ENCODE results near the gene DSC1.

DSC1 gene

GRCh38 chr18:31103423-31103822 is 59.2 kb downstream of the DSC1 start:
- DNase-seq (ENCODE audit: low read depth in 2 of 2), result no peak

- no peak for DNase-seq (ENCODE audit: low read depth in 2 of 2)
Measured at GRCh38 chr18:31102941-31103340, 59.7 kb downstream of the DSC1 start.

DNA sequence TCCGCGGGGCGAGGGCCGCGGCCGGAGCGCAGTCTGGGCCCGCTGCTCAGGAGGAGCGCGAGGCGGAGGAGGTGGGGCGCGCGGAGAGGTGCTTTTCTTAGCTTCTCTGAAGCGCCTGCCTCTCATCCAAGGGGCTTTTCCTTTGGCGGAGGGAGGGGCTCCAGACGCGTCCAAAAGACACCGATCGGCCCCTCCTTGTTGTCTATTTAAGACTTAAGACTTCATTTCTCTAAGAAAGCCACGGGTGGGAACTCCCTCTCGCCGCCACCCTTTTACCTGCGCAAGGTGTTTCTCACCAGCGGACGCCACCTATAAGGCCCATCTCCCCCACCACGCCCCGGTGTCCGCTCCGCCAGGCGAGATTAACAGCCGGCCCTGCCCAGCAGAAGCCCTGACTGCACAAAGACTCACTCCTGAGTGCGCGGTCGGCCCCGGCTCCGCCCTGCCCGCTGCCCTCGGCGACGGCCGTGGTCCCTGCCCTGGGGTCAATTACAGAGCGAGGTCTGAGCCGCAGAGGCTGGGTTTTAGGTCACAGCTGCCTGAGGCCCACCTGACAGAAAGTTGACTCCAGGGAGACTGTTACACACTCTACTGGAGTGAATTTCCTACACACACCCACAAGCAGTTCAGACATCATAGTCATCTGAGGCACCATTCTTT is 60.5 kb downstream of the DSC1 start, which contains the start of gene DSC2:
TSS of gene DSC2 (minus strand) at position 397 of the 660 bp plus-strand sequence. CDS start 450 bp downstream, outside the sequence.
- no peak for DNase-seq (ENCODE audit: low read depth in 2 of 2)

DNA sequence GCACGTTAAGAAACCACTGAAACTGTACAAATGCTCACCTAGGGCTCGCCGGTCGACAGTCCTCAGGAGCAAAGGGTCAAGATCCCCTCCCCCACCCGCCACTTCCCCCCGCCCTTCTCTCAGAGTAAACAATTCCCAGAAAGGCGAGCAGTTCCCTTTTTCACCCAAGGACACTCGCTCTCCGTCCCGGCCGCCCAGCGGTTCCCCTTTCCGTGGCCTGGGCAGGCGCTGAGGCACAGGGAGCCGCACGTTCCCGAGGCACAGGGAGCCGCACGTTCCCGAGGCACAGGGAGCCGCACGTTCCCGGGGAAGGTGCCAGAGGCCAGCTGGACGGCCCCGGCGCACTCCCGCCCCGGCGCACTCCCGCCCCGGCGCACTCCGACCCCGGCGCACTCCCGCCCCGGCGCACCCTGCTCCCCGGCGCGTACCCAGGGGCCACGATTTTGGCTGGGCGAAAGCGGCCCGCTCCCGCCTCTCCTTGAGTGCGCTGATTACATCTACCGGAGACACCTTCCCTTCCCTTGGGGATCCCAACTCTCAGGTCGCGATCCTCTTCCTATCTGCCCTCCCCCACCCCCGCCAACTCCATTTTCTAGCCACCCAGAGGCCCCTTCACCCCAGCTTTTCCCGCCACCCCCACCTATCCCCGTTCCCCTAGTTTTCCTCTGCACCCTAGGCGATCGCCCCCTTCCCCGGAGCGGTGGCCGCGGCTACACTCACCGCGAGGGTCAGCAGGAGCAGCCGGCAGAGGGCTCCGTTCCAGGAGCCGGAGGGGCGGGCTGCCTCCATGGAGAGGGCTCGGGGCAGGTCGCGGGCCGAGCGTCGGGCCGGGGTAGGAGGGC is 61.3 kb downstream of the DSC1 start:
- DNase-seq (ENCODE audit: low read depth in 2 of 2), result no peak

DNA sequence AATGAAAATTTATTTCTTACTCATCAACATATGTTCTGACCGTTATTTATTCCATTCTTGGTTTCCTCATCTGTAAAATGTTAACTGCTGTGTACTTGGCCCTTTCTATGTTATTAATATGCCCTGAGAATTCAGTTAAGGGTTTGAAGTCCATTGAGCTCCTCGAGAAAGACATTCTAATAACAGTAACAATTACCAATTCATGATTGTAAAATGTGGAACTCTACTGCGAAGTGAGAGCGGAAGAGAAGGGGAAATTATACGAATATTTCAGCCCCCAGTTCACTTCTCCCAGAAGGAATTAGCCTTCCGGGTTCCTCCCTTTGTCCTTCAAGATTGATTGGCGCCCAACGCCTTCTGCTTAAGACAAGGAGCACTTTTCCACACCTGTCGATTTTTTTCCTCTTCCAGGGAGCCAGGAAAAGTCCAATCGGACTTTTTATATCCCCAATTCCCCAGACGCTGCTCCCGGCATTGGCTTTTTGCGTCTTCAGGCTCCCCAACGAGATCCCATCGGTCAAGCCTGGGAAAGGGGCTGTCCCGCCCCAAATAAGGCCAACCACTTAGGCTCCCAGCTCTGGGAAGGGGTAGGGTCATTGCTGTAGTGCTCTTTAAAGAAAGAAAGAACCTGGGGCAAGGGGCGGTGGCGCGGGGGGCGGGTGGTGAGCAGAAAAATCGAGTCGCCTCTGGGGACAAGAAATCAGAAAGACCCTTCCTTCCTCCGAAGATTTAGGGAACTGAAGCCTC is 62.0 kb downstream of the DSC1 start:
- DNase-seq (ENCODE audit: low read depth in 2 of 2), result no peak

DNA sequence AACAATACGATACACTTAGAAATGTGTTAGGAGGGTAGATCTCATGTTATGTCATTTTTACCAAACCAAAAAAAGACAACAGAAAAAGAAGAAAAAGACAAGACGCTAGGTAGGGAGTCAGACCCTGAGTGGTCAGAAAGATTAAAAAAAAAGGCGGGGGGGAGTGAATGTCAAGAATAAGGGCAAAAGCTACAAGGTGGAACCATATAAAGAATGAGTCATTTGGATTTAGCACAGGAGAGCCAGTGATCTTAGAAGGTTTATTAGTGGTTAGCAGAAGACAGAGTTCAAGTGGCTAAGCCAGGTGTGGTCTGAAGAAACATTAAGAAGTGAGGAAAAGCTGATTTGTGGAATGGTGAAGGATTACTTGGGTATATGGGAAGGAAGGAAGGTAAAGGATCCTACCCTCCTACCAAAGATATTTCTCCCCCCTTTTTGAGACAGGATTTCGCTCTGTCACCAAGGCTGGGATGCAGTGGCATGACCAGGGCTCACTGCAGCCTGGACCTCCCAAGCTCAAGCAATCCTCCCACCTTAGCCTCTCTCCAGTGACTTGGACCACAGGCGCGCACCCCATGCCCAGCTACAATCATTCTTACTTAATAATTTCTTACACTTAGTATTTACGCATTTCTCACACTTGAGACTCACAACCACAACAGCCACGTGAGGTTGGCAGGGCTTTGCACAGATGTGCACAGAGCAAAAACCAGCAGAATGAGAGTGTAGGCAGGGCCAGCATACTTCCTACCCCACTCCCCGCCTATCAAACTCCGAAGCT is 63.0 kb downstream of the DSC1 start:
- DNase-seq (ENCODE audit: low read depth in 2 of 2), result no peak

DNA sequence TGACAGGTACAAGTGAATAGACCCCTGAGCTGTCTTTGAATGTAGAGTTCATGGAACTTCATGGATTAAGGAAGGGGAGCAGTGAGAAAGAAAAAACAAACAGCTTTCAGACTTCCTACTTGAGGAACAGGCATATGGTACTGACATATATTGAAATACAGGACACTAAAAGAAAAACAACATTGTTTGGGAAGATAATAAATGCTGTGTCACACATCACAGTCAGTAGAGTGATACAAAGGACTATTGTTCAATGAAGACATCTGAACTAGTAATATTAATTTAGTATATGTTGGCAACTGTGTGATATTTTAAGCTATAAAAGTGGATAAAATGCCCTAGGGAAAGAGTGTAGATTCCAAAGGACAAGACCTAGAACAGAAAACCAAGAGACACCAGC is 63.8 kb downstream of the DSC1 start:
- no peak for DNase-seq (ENCODE audit: low read depth in 2 of 2)

DNA sequence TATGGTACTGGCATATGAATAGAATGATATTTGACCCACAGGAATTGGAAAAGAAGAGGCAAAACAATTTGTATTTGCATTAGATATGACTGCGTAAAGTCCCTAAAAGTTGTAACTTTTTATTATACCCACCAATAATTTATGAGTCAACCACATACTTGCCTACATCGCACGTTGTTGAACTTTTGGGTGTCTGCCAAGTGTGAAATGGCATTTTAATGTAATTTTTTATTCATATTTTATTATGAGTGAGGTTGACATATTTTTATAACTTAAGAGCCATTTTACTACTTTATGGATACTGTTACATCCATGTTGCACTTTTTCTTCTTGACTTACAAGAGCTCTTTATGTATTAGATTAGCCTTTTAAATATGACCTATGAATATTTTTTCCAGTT is 65.0 kb downstream of the DSC1 start:
- DNase-seq (ENCODE audit: low read depth in 2 of 2), result no peak

GRCh38 chr18:31093880-31094279 is 68.8 kb downstream of the DSC1 start:
- DNase-seq (ENCODE audit: low read depth in 2 of 2), result no peak

DNA sequence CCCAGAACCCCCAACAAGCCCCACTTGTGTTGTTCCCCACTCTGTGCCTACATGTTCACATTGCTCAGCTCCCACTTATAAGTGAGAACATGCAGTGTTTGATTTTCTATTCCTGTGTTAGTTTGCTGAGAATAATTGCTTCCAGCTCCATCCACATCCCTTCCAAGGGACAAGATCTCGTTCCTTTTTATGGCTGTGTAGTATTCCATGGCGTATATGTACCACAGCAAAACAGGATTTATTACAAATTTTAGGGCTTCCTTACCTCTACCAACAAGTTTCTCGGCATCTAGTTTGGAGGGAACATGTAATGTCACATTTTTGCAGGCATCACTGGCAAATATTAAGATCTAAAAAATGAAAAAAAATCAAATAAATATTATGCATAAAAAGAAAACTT is 69.4 kb downstream of the DSC1 start:
- no peak for DNase-seq (ENCODE audit: low read depth in 2 of 2)

DNA sequence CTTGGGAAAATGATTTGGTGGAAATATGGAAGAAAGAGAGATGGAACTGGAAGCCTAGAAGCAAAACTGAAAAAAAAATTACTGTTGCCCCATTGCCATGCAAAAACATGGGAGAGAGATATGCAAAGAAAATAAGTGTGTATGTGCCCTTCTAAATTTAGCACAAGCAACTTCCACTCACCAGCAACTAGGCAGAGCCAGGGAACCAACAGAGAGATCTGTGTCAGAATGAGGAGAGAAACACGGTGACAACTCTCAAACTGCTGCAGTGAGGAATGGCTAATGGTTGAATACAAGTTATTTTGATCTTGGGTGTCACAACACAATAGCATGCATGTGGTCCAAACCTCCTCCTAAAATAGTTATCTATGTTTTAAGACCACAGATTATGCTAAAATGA is 71.3 kb downstream of the DSC1 start:
- no peak for DNase-seq (ENCODE audit: low read depth in 2 of 2)

DNA sequence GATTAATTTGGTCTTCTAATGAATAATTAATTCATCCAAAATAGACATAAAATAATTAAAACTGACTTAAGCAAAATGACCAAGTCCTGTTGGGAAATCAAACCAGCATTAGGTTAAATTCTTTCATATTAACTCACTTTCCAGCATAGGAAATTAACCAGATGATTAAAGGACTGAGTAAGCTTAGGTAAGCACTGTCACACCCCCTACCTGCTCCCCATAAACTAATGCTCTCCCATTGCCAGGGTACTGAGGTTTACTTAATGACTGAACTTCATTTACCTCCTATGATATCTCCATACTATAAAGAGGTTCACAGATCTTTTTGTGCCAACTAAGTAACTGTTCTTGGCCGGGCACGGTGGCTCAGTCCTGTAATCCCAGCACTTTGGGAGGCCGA is 74.1 kb downstream of the DSC1 start:
- no peak for DNase-seq (ENCODE audit: low read depth in 2 of 2)

GRCh38 chr18:31079973-31080372 is 82.7 kb downstream of the DSC1 start:
- DNase-seq (ENCODE audit: low read depth in 2 of 2), result no peak

All from stimulated activated CD4-positive, alpha-beta T cell treated with anti-CD3 and anti-CD28 coated beads, Interleukin-1b, Interleukin-23, amount 100 ng/mL, for 4 hours (primary cell).